NB4 (cell line): ENCODE results near the gene TRPC1.

ENCODE experiments used
- DNase-seq: peaks from one replicate; pipeline ENCODE4 v3.0.0; 2010; ENCODE audit warnings: low read depth
- H3K4me3 ChIP-seq: one replicate; pipeline ENCODE4 v1.5.1; 2011; ENCODE audit warnings: mild to moderate bottlenecking, low read depth, low read length, moderate library complexity
- MYC ChIP-seq: IDR thresholded peaks from 2 replicates; pipeline ENCODE4 v1.6.1; 2011; ENCODE audit warnings: low read depth, low read length
- POLR2A ChIP-seq: IDR thresholded peaks from 2 replicates; pipeline ENCODE4 v1.6.1; 2011; ENCODE audit warnings: mild to moderate bottlenecking; ENCODE audit not compliant: insufficient read length; ENCODE audit errors: extremely low read depth
- TF ChIP-seq, protein P1 (sequence below): IDR thresholded peaks from one replicate; pipeline ENCODE4 v1.5.1; 2012; ENCODE audit warnings: low read depth, low read length
- TF ChIP-seq, protein P2 (sequence below): IDR thresholded peaks from 2 replicates; pipeline ENCODE4 v1.6.1; 2011; ENCODE audit warnings: low read depth, low read length

TRPC1 gene

GRCh38 chr3:142768338-142768737 lies 44.5 kb downstream of the TRPC1 start:
- no peak overlapping the region for H3K4me3 ChIP-seq
- no peak for DNase-seq
- TF ChIP-seq, protein P1, sequence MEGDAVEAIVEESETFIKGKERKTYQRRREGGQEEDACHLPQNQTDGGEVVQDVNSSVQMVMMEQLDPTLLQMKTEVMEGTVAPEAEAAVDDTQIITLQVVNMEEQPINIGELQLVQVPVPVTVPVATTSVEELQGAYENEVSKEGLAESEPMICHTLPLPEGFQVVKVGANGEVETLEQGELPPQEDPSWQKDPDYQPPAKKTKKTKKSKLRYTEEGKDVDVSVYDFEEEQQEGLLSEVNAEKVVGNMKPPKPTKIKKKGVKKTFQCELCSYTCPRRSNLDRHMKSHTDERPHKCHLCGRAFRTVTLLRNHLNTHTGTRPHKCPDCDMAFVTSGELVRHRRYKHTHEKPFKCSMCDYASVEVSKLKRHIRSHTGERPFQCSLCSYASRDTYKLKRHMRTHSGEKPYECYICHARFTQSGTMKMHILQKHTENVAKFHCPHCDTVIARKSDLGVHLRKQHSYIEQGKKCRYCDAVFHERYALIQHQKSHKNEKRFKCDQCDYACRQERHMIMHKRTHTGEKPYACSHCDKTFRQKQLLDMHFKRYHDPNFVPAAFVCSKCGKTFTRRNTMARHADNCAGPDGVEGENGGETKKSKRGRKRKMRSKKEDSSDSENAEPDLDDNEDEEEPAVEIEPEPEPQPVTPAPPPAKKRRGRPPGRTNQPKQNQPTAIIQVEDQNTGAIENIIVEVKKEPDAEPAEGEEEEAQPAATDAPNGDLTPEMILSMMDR: no peak
- TF ChIP-seq, protein P2, sequence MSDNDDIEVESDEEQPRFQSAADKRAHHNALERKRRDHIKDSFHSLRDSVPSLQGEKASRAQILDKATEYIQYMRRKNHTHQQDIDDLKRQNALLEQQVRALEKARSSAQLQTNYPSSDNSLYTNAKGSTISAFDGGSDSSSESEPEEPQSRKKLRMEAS: no peak
- TF ChIP-seq POLR2A (no peak), MYC (no peak)

DNA sequence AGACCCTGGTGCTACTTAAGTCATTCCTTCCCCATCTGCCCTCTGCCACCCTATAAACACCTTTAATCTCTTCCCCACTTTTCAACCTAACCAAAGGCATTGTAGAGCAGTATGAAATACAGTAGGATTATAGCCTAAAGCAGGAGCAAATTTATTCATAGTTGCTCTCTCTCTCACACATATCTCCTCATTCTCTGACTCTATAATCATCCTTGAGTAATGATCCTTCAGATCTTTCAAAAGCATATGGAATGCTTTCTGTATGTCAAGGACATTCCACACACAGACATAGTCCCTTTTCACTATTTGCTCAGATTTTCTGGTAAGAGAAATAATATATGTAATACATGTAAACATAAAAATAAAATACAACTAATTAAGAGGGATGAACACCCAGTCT lies 54.1 kb downstream of the TRPC1 start:
- no peak for DNase-seq
- H3K4me3 ChIP-seq: no peak overlapping the region
- TF ChIP-seq, protein P1: no peak
- no peak for TF ChIP-seq POLR2A
- no peak for TF ChIP-seq MYC
- TF ChIP-seq, protein P2: no peak

DNA sequence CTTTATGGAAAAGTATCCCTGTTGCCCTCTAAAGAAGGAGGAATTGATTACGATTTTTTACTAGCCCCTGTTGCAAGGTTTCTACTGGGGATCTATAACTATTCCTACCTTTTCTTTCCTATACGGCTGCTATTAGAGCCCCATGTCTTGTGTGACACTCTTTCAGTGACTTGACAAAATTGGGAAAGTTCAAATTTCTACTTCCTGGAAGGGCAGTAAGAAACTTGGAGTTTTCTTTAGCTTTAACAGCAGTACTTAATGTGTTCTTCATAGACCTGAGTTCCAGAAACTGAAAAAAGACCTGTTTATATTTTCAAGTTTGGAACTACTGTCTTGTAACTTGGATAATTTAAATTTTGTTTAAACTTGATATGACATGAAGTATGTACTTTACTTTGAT lies 54.7 kb downstream of the TRPC1 start:
- TF ChIP-seq POLR2A (no peak), MYC (no peak)
- TF ChIP-seq, protein P1: no peak
- TF ChIP-seq, protein P2: no peak
- no peak overlapping the region for H3K4me3 ChIP-seq
- no peak for DNase-seq

DNA sequence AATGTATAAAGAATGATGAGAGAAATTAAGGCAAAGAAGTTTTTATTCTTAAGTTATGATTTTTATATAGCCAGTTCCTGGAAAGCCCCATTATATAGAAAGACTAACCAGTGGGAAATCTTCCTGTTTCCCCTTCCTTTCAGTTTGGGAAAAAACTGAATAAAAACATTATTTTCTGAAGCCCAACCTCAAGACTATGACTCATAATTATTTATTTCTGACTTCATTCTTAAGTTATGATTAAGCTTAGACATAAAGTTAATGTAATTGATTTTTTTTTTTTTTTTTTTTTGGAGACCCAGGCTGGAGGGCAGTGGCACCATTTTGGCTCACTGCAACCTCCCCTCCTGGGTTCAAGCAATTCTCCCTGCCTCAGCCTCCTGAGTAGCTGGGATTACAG lies 55.8 kb downstream of the TRPC1 start:
- DNase-seq: no peak
- H3K4me3 ChIP-seq: no peak overlapping the region
- TF ChIP-seq POLR2A: no peak
- no peak for TF ChIP-seq MYC
- TF ChIP-seq, protein P2: no peak
- TF ChIP-seq, protein P1: no peak

GRCh38 chr3:142782616-142783015 lies 58.8 kb downstream of the TRPC1 start:
- H3K4me3 ChIP-seq: no peak overlapping the region
- DNase-seq: peak; percentile 22
- TF ChIP-seq MYC (no peak), POLR2A (no peak)
- TF ChIP-seq, protein P1: no peak
- TF ChIP-seq, protein P2: no peak

DNA sequence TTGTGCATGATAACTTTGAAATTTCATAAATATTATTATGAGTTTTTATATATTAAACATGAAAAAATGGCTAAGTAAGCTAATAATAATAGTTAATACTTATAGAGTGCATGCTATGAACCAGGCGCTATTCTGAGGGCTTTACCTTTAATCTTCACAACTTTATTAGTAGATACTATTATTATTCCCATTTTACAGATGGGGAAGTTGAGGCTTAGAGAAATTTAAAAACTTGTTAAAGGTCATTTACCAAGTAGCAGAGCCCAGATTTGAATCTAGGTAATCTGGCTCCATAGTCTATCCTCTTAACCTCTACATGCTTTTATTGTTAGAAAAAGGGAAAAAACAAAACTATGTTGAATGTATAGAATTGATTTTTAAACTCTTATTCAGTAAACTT lies 60.4 kb downstream of the TRPC1 start:
- H3K4me3 ChIP-seq: no peak overlapping the region
- DNase-seq: no peak
- TF ChIP-seq, protein P2: no peak
- TF ChIP-seq MYC (no peak), POLR2A (no peak)
- TF ChIP-seq, protein P1: no peak
